T-cell (primary cell): ENCODE data around the gene OR6C65. TPM values are rescaled to one million over a fixed set of nuclear protein-coding genes. Genes with fewer than 3 reads are reported as not detected.
"Not testable (repeated sequence)": the region's sequence is repeated elsewhere in the genome, so short reads cannot be mapped to it uniquely, and the experiment has no call there.

Experiments
- ATAC-seq, 4 experiments: fragments of 200-7000 bp in 3 of 4; fragments of 150-1000 bp in 1 of 4; cut with Tn5 transposase; replicated peaks in 1 of 4; 1 replicate in 3 of 4; 2 replicates in 1 of 4; pipeline ENCODE4 v1.10.0; 2021; ENCODE audit warnings: moderate library complexity in 3 of 4, mild to moderate bottlenecking in 2 of 4, moderate number of reproducible peaks in 1 of 4
- CTCF ChIA-PET, 2 donors: fragments of 300-600 bp; sonication (Branson Sonifier 250); formaldehyde crosslinking; loops; one replicate each; lab custom pipeline; 2022; ENCODE audit warnings: antibody characterized with exemption in 2 of 2; lab: Charles Lee
- POLR2A ChIA-PET, 2 donors: fragments of 300-600 bp; sonication (Branson Sonifier 250); formaldehyde crosslinking; loops; one replicate each; lab custom pipeline; 2022; ENCODE audit warnings: antibody characterized with exemption in 2 of 2; lab: Charles Lee
- DNase-seq, 35 experiments: peaks; one replicate each; pipeline versions ENCODE4 v3.0.0 to v3.0.0-alpha.2; 2013 to 2023
- H3K27ac ChIP-seq: one replicate; pipeline ENCODE4 v1.5.1; 2013; ENCODE audit warnings: low read length
- H3K27me3 ChIP-seq, 2 experiments: replicated peaks in 1 of 2; 1 replicate in 1 of 2; 2 replicates in 1 of 2; pipeline versions ENCODE4 v1.6.1 to v1.7.0; 2013; ENCODE audit warnings: low read length in 1 of 2, mixed read lengths in 1 of 2; ENCODE audit not compliant: control insufficient read depth in 2 of 2, insufficient read depth in 2 of 2; ENCODE audit errors: extremely low read depth in 1 of 2
- H3K36me3 ChIP-seq, 2 donors: 1 replicate in 1 of 2; 2 replicates in 1 of 2; pipeline versions ENCODE4 v1.6.1 to v1.7.0; 2013; ENCODE audit warnings: low read length in 1 of 2; ENCODE audit not compliant: control insufficient read depth in 2 of 2, insufficient read depth in 1 of 2; ENCODE audit errors: extremely low read depth in 1 of 2
- H3K4me1 ChIP-seq, 2 experiments: 1 replicate in 1 of 2; 2 replicates in 1 of 2; pipeline versions ENCODE4 v1.6.1 to v1.7.0; 2013; ENCODE audit warnings: low read length in 2 of 2, mixed read lengths in 1 of 2; ENCODE audit not compliant: insufficient read depth in 2 of 2, control insufficient read depth in 1 of 2; ENCODE audit errors: extremely low read depth in 1 of 2
- H3K4me3 ChIP-seq, 2 donors: 1 replicate in 1 of 2; 2 replicates in 1 of 2; pipeline versions ENCODE4 v1.5.1 to v1.7.0; 2013; ENCODE audit warnings: mild to moderate bottlenecking in 2 of 2, low read length in 1 of 2, moderate library complexity in 1 of 2; ENCODE audit not compliant: control insufficient read depth in 1 of 2; ENCODE audit errors: extremely low read depth in 1 of 2
- H3K9me3 ChIP-seq: 2 replicates; pipeline ENCODE4 v1.7.0; 2013
- H3K27ac Mint-ChIP-seq, 2 donors: one replicate each; pipeline ENCODE4 v1.8.0; 2020 to 2021; ENCODE audit warnings: mild to moderate bottlenecking in 2 of 2, mixed read lengths in 2 of 2
- H3K27me3 Mint-ChIP-seq, 2 donors: one replicate each; pipeline ENCODE4 v1.8.0; 2021 to 2022; ENCODE audit warnings: mixed read lengths in 2 of 2
- H3K36me3 Mint-ChIP-seq: one replicate; pipeline ENCODE4 v1.8.0; 2021; ENCODE audit warnings: mixed read lengths
- H3K4me1 Mint-ChIP-seq, 3 donors: one replicate each; pipeline ENCODE4 v1.8.0; 2020 to 2022; ENCODE audit warnings: mixed read lengths in 3 of 3, mild to moderate bottlenecking in 1 of 3
- H3K4me3 Mint-ChIP-seq, 3 donors: one replicate each; pipeline ENCODE4 v1.8.0; 2020 to 2022; ENCODE audit warnings: mild to moderate bottlenecking in 3 of 3, mixed read lengths in 3 of 3, moderate library complexity in 3 of 3
- H3K9me3 Mint-ChIP-seq, 3 donors: one replicate each; pipeline ENCODE4 v1.8.0; 2020 to 2022; ENCODE audit warnings: mixed read lengths in 3 of 3
- WGBS: methylation state at CpG from one replicate; pipeline ENCODE4 v1.1.5; 2013; ENCODE audit warnings: missing lambda C conversion rate; ENCODE audit not compliant: insufficient coverage; 5-methylcytosine and 5-hydroxymethylcytosine counted together
- total RNA-seq, 35 experiments: library from RNA in 6 of 35; stranded (reverse) in 6 of 35; fragments of 120-200 nt in 1 of 35; gene quantifications; one replicate each; pipeline versions ENCODE4 v1.2.1 to v1.2.4 and lab custom pipeline; 2013 to 2026

The OR6C65 gene
- not detected for total RNA-seq
- total RNA-seq (2013), result not detected
- 0 to 0.05 (median 0) reads per million in 29 experiments for total RNA-seq (lab: John Stamatoyannopoulos, UW)

DNA sequence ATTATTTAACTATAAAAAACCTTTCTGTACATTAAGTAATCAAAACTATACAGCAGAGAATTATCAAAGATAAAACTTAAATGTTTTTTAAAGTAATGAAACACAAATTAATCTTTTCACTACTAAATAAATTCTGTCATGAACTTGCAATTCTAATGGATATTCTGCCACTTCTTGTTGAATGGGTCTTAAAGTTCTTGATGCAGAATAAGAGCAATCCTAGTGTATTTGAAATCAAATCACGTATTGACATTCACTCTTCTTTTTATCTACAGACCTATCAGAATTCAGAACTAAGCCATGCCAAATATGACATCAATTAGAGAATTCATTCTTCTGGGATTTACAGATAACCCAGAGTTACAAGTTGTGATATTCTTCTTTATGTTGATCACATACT lies at the start of gene OR6C65:
TSS of gene OR6C65 (plus strand) at position 301 of the 400 bp plus-strand sequence. CDS start at position 301, 0 bp downstream.
- Histone ChIP-seq H3K4me3 (no peak within 1 kb of the TSS), H3K4me1 (no peaks in the 10 kb centered on the region), H3K9me3 (no peaks in the 10 kb centered on the region), H3K27me3 (no peaks in the 10 kb centered on the region), H3K36me3 (no peaks in the 10 kb centered on the region), H3K27ac (no peak within 1 kb of the TSS)
- no CpG with 5 or more reads among the region's 1 CpG for WGBS
- peaks cover 0 to 4% (median 0%) of the 10 kb centered on the region in 3 donors for H3K9me3 Mint-ChIP-seq
- H3K4me1 Mint-ChIP-seq, result no peaks in the 10 kb centered on the region
- DNase-seq (no peak), ATAC-seq (no peak)
- H3K4me3 Mint-ChIP-seq, result no peak within 1 kb of the TSS
- H3K36me3 Mint-ChIP-seq, result no peaks in the 10 kb centered on the region
- H3K27me3 Mint-ChIP-seq, result peaks cover 14 to 25% of the 10 kb centered on the region in 2 donors
- ChIA-PET POLR2A (no interaction called here), CTCF (no interaction called here)
- H3K27ac Mint-ChIP-seq, result no peak within 1 kb of the TSS

DNA sequence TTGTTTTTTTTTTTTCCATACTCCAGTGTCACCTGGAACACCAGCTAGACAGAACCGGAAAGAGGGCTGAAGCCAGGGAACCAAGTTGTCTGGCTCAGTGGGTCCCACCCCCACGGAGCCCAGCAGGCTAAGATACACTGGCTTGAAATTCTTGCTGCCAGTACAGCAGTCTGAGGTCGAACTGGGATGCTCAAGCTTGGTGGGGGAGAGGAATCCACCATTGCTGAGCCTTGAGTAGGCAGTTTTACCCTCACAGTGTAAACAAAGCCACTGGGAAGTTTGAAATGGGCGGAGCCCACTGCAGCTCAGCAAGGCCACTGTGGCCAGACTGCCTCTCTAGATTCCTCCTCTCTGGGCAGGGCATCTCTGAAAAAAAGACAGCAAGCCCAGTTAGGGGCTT lies 45.0 kb upstream of the OR6C65 start:
- H3K9me3 Mint-ChIP-seq, result peaks cover 0 to 14% (median 3%) of the 10 kb centered on the region in 3 donors
- H3K27ac Mint-ChIP-seq, H3K4me3 Mint-ChIP-seq, H3K9me3 ChIP-seq, H3K27ac ChIP-seq, H3K4me3 ChIP-seq, DNase-seq, H3K36me3 ChIP-seq, H3K36me3 Mint-ChIP-seq, ATAC-seq, H3K4me1 Mint-ChIP-seq, H3K4me1 ChIP-seq, CTCF ChIA-PET: not testable (repeated sequence)
- peaks cover 0 to 14% of the 10 kb centered on the region in 2 experiments for H3K27me3 ChIP-seq
- whole genome bisulfite sequencing, result 71% methylated on average over 4 of the region's 4 CpGs
- POLR2A ChIA-PET, result interaction anchor here in 1 of 2 donors (0.5 kb wide), 1 partner anchor 605 kb away, joined by 7 read pairs; no protein-coding TSS in a partner anchor
- H3K27me3 Mint-ChIP-seq, result peaks cover 35 to 36% of the 10 kb centered on the region in 2 donors

DNA sequence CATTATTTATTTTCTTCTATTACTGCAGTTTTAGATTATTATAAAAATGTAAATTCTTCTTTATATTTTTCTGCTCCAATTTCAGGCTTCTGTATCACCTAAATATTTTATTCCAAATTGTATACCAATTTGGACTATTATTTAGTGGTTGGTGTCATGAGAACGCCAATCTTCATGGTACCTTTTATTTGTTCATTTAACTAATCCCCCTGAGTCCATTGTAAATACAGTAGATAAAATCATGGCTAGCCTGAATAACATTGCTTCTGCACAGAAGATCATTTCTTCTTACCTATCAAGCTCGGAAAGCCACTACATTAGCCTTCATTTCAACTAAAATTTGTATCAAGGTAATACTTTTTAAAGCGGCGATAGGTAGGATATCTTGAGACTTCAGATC lies 37.7 kb upstream of the OR6C65 start, which contains the start of gene OR6C75:
TSS of gene OR6C75 (plus strand) at position 301 of the 400 bp plus-strand sequence. CDS start 2,136 bp downstream, outside the sequence.
- no CpG with 5 or more reads among the region's 4 CpGs for WGBS

DNA sequence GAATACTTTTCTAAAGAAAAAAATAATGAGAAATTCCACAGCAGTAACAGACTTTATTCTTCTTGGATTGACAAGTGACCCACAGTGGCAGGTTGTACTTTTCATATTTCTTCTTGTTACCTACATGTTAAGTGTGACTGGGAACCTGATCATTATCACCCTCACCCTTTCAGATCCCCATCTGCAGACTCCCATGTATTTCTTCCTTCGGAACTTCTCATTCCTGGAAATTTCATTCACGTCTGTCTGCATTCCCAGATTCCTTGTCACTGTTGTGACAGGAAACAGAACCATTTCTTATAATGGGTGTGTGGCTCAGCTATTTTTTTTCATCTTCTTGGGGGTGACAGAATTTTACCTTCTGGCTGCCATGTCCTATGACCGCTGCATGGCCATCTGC lies 35.2 kb upstream of the OR6C65 start:
- H3K9me3 Mint-ChIP-seq, result no peaks in the 10 kb centered on the region

More for the DNA sequence above, 37.7 kb upstream of the OR6C65 start, which contains the start of gene OR6C75:
- no peaks in the 10 kb centered on the region for H3K36me3 Mint-ChIP-seq
- DNase-seq, result no peak
- Histone ChIP-seq H3K27ac (no peak within 1 kb of the TSS), H3K4me1 (no peaks in the 10 kb centered on the region), H3K4me3 (no peak within 1 kb of the TSS), H3K9me3 (no peaks in the 10 kb centered on the region), H3K36me3 (no peaks in the 10 kb centered on the region), H3K27me3 (peaks cover 0 to 4% of the 10 kb centered on the region in 2 experiments)
- H3K27me3 Mint-ChIP-seq, result peaks cover 29 to 39% of the 10 kb centered on the region in 2 donors
- H3K4me3 Mint-ChIP-seq, result no peak within 1 kb of the TSS
- ChIA-PET POLR2A (no interaction called here), CTCF (no interaction called here)
- no peak within 1 kb of the TSS for H3K27ac Mint-ChIP-seq
- ATAC-seq, result no peak
- no peaks in the 10 kb centered on the region for H3K4me1 Mint-ChIP-seq
- peaks cover 0 to 4% (median 0%) of the 10 kb centered on the region in 3 donors for H3K9me3 Mint-ChIP-seq

DNA sequence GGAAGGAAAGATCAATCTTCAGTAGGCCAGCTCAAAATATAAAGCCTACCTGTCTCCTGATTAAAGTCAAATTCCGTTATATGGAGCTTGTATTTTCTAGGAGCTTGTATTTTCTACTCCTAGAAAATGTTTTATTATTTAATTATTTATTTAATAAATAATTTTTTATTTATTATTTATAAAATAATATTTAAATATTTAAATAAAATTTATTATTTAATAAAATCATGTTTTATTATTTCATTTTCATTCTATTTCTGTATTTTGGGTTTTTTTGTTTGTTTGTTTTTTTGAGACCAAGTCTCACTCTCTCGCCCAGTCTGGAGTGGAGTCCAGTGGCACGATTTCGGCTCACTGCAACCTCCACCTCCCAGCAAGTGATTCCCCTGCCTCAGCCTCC lies 27.8 kb upstream of the OR6C65 start:
- H3K4me3 ChIP-seq, result no peak overlapping the region
- ChIA-PET CTCF (no interaction called here), POLR2A (no interaction called here)
- H3K36me3 Mint-ChIP-seq, result no peaks in the 10 kb centered on the region
- H3K36me3 ChIP-seq, result no peaks in the 10 kb centered on the region
- H3K4me3 Mint-ChIP-seq, result no peak overlapping the region
- ATAC-seq (no peak), DNase-seq (no peak)
- no peaks in the 10 kb centered on the region for H3K9me3 Mint-ChIP-seq
- no peak overlapping the region for H3K27ac Mint-ChIP-seq
- no peak overlapping the region for H3K27ac ChIP-seq
- no CpG with 5 or more reads among the region's 4 CpGs for WGBS
- peaks cover 13 to 15% of the 10 kb centered on the region in 2 donors for H3K27me3 Mint-ChIP-seq
- no peaks in the 10 kb centered on the region for H3K4me1 Mint-ChIP-seq
- no peaks in the 10 kb centered on the region for H3K4me1 ChIP-seq
- peaks cover 2 to 7% of the 10 kb centered on the region in 2 experiments for H3K27me3 ChIP-seq
- no peaks in the 10 kb centered on the region for H3K9me3 ChIP-seq

More for the DNA sequence above, 35.2 kb upstream of the OR6C65 start:
- ChIA-PET CTCF (no interaction called here), POLR2A (no interaction called here)
- Histone ChIP-seq H3K27me3 (peaks cover 0 to 9% of the 10 kb centered on the region in 2 experiments), H3K4me3 (no peak overlapping the region), H3K9me3 (no peaks in the 10 kb centered on the region), H3K27ac (no peak overlapping the region), H3K4me1 (no peaks in the 10 kb centered on the region), H3K36me3 (no peaks in the 10 kb centered on the region)
- no CpG with 5 or more reads among the region's 3 CpGs for WGBS
- ATAC-seq, result no peak
- Mint-ChIP-seq H3K27me3 (peaks cover 22 to 24% of the 10 kb centered on the region in 2 donors), H3K4me3 (no peak overlapping the region), H3K27ac (no peak overlapping the region), H3K4me1 (no peaks in the 10 kb centered on the region), H3K36me3 (no peaks in the 10 kb centered on the region)
- DNase-seq, result no peak

DNA sequence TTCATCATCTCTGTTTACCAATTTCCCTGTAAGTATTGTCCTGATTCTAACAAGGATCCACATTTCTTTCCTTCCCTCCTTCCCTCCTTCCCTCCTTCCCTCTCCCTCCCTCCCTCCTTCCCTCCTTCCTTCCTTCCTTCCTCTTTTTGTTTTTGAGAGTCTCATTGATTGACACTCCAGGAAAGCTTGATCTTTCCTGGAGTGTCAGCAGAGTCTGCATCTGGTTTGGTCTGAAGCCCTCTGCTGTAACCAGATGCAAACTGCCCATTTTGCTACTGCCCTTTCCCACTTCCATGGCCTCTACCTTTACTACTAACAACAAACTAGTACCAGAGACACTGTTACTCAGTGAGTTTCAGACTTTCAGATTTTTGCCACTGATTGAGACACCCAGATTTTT lies 14.4 kb upstream of the OR6C65 start:
- Histone ChIP-seq H3K27ac (no peak overlapping the region), H3K9me3 (no peaks in the 10 kb centered on the region), H3K36me3 (no peaks in the 10 kb centered on the region), H3K4me3 (no peak overlapping the region), H3K4me1 (no peaks in the 10 kb centered on the region), H3K27me3 (no peaks in the 10 kb centered on the region)
- ChIA-PET CTCF (no interaction called here), POLR2A (no interaction called here)
- Mint-ChIP-seq H3K4me1 (no peaks in the 10 kb centered on the region), H3K4me3 (no peak overlapping the region), H3K9me3 (no peaks in the 10 kb centered on the region), H3K27ac (no peak overlapping the region), H3K27me3 (peaks cover 3 to 27% of the 10 kb centered on the region in 2 donors), H3K36me3 (no peaks in the 10 kb centered on the region)
- DNase-seq (no peak), ATAC-seq (no peak)
